Activated CD4-positive, alpha-beta T cell treated with anti-CD3 and anti-CD28 coated beads, Interleukin-2, Interleukin-4, amounts not matched to agents 100 ng/mL and 50 ng/mL, durations not matched to agents 16 hours and 8 hours (primary cell): ENCODE measurements around the gene PPP4R3B.
A peak's percentile ranks its signal among the peaks of the same experiment; 100 is the strongest.

Experiments
- DNase-seq: peaks from one replicate; pipeline ENCODE4 v3.0.0-alpha.2; 2020; ENCODE audit warnings: low spot score

PPP4R3B gene

GRCh38 chr2:55511508-55512124 lies 105.8 kb downstream of the PPP4R3B start:
- no peak for DNase-seq

- DNase-seq: no peak
Measured at GRCh38 chr2:55502590-55503141, 114.8 kb downstream of the PPP4R3B start.

- DNase-seq: peak; percentile 18
Measured at GRCh38 chr2:55500025-55500424, 117.4 kb downstream of the PPP4R3B start.

DNA sequence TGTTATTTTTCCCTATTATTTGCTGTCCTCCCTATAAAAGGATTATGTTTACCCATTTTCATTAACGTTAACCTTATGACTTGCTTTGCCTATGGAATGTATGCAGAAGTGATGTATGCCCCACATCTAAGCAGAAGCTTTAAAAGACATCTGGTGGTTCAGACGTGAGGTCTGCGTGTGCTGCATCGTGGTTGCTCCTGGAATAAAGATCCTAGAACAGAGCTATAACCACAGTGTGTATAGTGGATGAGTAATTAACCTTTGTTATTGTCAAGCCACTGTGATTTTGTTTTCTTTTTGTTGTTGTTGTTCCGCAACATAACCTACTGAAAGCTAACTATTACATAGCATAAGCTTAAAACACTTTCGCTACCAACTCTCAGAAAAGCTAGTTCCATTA lies 118.8 kb downstream of the PPP4R3B start:
- no peak for DNase-seq
